ENCODE results near the gene SLC19A1. TPM values are rescaled to one million over a fixed set of nuclear protein-coding genes. Genes with fewer than 3 reads are reported as not detected.

The SLC19A1 gene
- total and polyA plus RNA-seq, 2 donors from 2014 or later = 5.1 to 7.2 TPM

- Histone ChIP-seq H3K4me3 (ENCODE audit: low read length in 3 of 3) (no peak overlapping the region), H3K4me1 (ENCODE audit: control insufficient read depth in 2 of 3, insufficient read depth in 2 of 3, low read depth in 1 of 3, low read length in 3 of 3) (no peaks in the 10 kb centered on the region), H3K9ac (ENCODE audit: low read length in 3 of 3) (no peak overlapping the region), H3K27me3 (ENCODE audit: control insufficient read depth, insufficient read depth, low read length) (no peaks in the 10 kb centered on the region), H3K9me3 (ENCODE audit: control insufficient read depth in 2 of 3, insufficient read depth in 1 of 3, low read length in 3 of 3) (no peaks in the 10 kb centered on the region), H3K27ac (ENCODE audit: low read depth in 2 of 2, low read length in 2 of 2) (no peak overlapping the region), H3K36me3 (ENCODE audit: control insufficient read depth in 2 of 3, insufficient read depth in 3 of 3, low read length in 3 of 3) (peaks cover 4 to 21% (median 10%) of the 10 kb centered on the region in 3 donors)
- intact Hi-C loops (cut with DNase I) = no loop called here
- FAIRE-seq (no peak), DNase-seq (no peak)
- TF ChIP-seq CTCF (IDR thresholded peaks at IDR 0.05; ENCODE audit: borderline replicate concordance, extremely low read depth, insufficient read depth) = no peak
Observed at GRCh38 chr21:45491623-45492022, 50.6 kb downstream of the SLC19A1 start.

- intact Hi-C loops (cut with DNase I) = no loop called here
Observed at GRCh38 chr21:45491056-45491455, 51.2 kb downstream of the SLC19A1 start.

GRCh38 chr21:45490049-45490731, 52.0 kb downstream of the SLC19A1 start:
- TF ChIP-seq CTCF (IDR thresholded peaks at IDR 0.05; ENCODE audit: borderline replicate concordance, extremely low read depth, insufficient read depth) = no peak
- FAIRE-seq (no peak), DNase-seq (no peak)
- no peak overlapping the region for H3K4me3 ChIP-seq (ENCODE audit: low read length in 3 of 3)
- H3K9me3 ChIP-seq (ENCODE audit: control insufficient read depth in 2 of 3, insufficient read depth in 1 of 3, low read length in 3 of 3) = no peaks in the 10 kb centered on the region
- no peaks in the 10 kb centered on the region for H3K27me3 ChIP-seq (ENCODE audit: control insufficient read depth, insufficient read depth, low read length)
- peaks cover 0 to 10% (median 0%) of the 10 kb centered on the region in 3 donors for H3K36me3 ChIP-seq (ENCODE audit: control insufficient read depth in 2 of 3, insufficient read depth in 3 of 3, low read length in 3 of 3)
- no peak overlapping the region for H3K27ac ChIP-seq (ENCODE audit: low read depth in 2 of 2, low read length in 2 of 2)
- H3K9ac ChIP-seq (ENCODE audit: low read length in 3 of 3) = no peak overlapping the region
- H3K4me1 ChIP-seq (ENCODE audit: control insufficient read depth in 2 of 3, insufficient read depth in 2 of 3, low read depth in 1 of 3, low read length in 3 of 3) = no peaks in the 10 kb centered on the region
- intact Hi-C loops (cut with DNase I) = no loop called here

More at GRCh38 chr21:45491056-45491455, 51.2 kb downstream of the SLC19A1 start:
- Histone ChIP-seq H3K4me1 (ENCODE audit: control insufficient read depth in 2 of 3, insufficient read depth in 2 of 3, low read depth in 1 of 3, low read length in 3 of 3) (no peaks in the 10 kb centered on the region), H3K9ac (ENCODE audit: low read length in 3 of 3) (no peak overlapping the region), H3K36me3 (ENCODE audit: control insufficient read depth in 2 of 3, insufficient read depth in 3 of 3, low read length in 3 of 3) (peaks cover 4 to 17% (median 9%) of the 10 kb centered on the region in 3 donors), H3K27ac (ENCODE audit: low read depth in 2 of 2, low read length in 2 of 2) (no peak overlapping the region), H3K27me3 (ENCODE audit: control insufficient read depth, insufficient read depth, low read length) (no peaks in the 10 kb centered on the region), H3K9me3 (ENCODE audit: control insufficient read depth in 2 of 3, insufficient read depth in 1 of 3, low read length in 3 of 3) (no peaks in the 10 kb centered on the region), H3K4me3 (ENCODE audit: low read length in 3 of 3) (no peak overlapping the region)
- FAIRE-seq = no peak
- DNase-seq = no peak
- TF ChIP-seq CTCF (IDR thresholded peaks at IDR 0.05; ENCODE audit: borderline replicate concordance, extremely low read depth, insufficient read depth) = no peak

- intact Hi-C loops (cut with DNase I) = no loop called here
- no peak for TF ChIP-seq CTCF (IDR thresholded peaks at IDR 0.05; ENCODE audit: borderline replicate concordance, extremely low read depth, insufficient read depth)
- no peak for DNase-seq
Observed at GRCh38 chr21:45489722-45489982, 52.6 kb downstream of the SLC19A1 start.

More at GRCh38 chr21:45489722-45489982, 52.6 kb downstream of the SLC19A1 start:
- FAIRE-seq = no peak
- Histone ChIP-seq H3K4me3 (ENCODE audit: low read length in 3 of 3) (no peak overlapping the region), H3K9me3 (ENCODE audit: control insufficient read depth in 2 of 3, insufficient read depth in 1 of 3, low read length in 3 of 3) (no peaks in the 10 kb centered on the region), H3K9ac (ENCODE audit: low read length in 3 of 3) (no peak overlapping the region), H3K4me1 (ENCODE audit: control insufficient read depth in 2 of 3, insufficient read depth in 2 of 3, low read depth in 1 of 3, low read length in 3 of 3) (no peaks in the 10 kb centered on the region), H3K27me3 (ENCODE audit: control insufficient read depth, insufficient read depth, low read length) (no peaks in the 10 kb centered on the region), H3K36me3 (ENCODE audit: control insufficient read depth in 2 of 3, insufficient read depth in 3 of 3, low read length in 3 of 3) (peaks cover 0 to 10% (median 0%) of the 10 kb centered on the region in 3 donors), H3K27ac (ENCODE audit: low read depth in 2 of 2, low read length in 2 of 2) (no peak overlapping the region)

Measured in kidney (tissue), 14 donors.